ENCODE data around the gene GPC5. TPM values are rescaled to one million over a fixed set of nuclear protein-coding genes. Genes with fewer than 3 reads are reported as not detected.

GPC5 gene
- total RNA-seq, 1 experiment from 2014 or later, result 0.26 TPM

GRCh38 chr13:91356919-91357612 lies 41.4 kb upstream of the GPC5 start:
- Histone ChIP-seq H3K9me3 (ENCODE audit: control insufficient read depth, insufficient read depth, low read depth, low read length) (no peaks in the 10 kb centered on the region), H3K27me3 (ENCODE audit: control insufficient read depth, insufficient read depth, low read length) (no peaks in the 10 kb centered on the region), H3K27ac (ENCODE audit: low read length) (no peak overlapping the region), H3K36me3 (ENCODE audit: control insufficient read depth, insufficient read depth, low read length) (peaks cover 34% of the 10 kb centered on the region), H3K4me3 (ENCODE audit: low read depth in 2 of 2, low read length in 2 of 2) (no peak overlapping the region), H3K4me1 (ENCODE audit: control insufficient read depth, insufficient read depth, low read length) (no peaks in the 10 kb centered on the region)
- intact Hi-C loops (cut with micrococcal nuclease; ENCODE audit: unreplicated experiment) (no loop called here), in situ Hi-C loops (cut with HindIII; ENCODE audit: low pct_unique_long_range_greater_than_20kb, low sequenced_read_pairs) (no loop called here)
- DNase-seq (ENCODE audit: low read depth, low spot score) (no peak), ATAC-seq (no peak)
- BruUV-seq (replicated peaks), result no TSS peak
- POLR2A ChIA-PET, result no interaction called here
- CTCF ChIA-PET, result no interaction called here
- no peak for TF ChIP-seq TCF7L2 (IDR thresholded peaks at IDR 0.05; ENCODE audit: low read depth, low read length)
- TF ChIP-seq POLR2AphosphoS5 (IDR thresholded peaks at IDR 0.05; ENCODE audit: low read depth, low read length), result no peak
- no peak for TF ChIP-seq SIN3A (IDR thresholded peaks at IDR 0.05; ENCODE audit: borderline replicate concordance, insufficient read depth, low read depth, low read length)
- no peak for TF ChIP-seq CTCF (IDR thresholded peaks at IDR 0.05)
- no peak for TF ChIP-seq REST (IDR thresholded peaks at IDR 0.05; ENCODE audit: insufficient read depth in 1 of 2, low read depth in 2 of 2, low read length in 1 of 2)

GRCh38 chr13:91357613-91358386 lies 40.6 kb upstream of the GPC5 start:
- DNase-seq (ENCODE audit: low read depth, low spot score) (no peak), ATAC-seq (no peak)
- H3K27me3 ChIP-seq (ENCODE audit: control insufficient read depth, insufficient read depth, low read length), result no peaks in the 10 kb centered on the region
- H3K27ac ChIP-seq (ENCODE audit: low read length), result no peak overlapping the region
- no peak overlapping the region for H3K4me3 ChIP-seq (ENCODE audit: low read depth in 2 of 2, low read length in 2 of 2)
- no peak for TF ChIP-seq REST (IDR thresholded peaks at IDR 0.05; ENCODE audit: insufficient read depth in 1 of 2, low read depth in 2 of 2, low read length in 1 of 2)
- no peak for TF ChIP-seq SIN3A (IDR thresholded peaks at IDR 0.05; ENCODE audit: borderline replicate concordance, insufficient read depth, low read depth, low read length)
- TF ChIP-seq CTCF (IDR thresholded peaks at IDR 0.05), result no peak
- no peak for TF ChIP-seq POLR2AphosphoS5 (IDR thresholded peaks at IDR 0.05; ENCODE audit: low read depth, low read length)
- TF ChIP-seq TCF7L2 (IDR thresholded peaks at IDR 0.05; ENCODE audit: low read depth, low read length), result no peak
- intact Hi-C loops (cut with micrococcal nuclease; ENCODE audit: unreplicated experiment) (no loop called here), in situ Hi-C loops (cut with HindIII; ENCODE audit: low pct_unique_long_range_greater_than_20kb, low sequenced_read_pairs) (no loop called here)
- ChIA-PET CTCF (no interaction called here), POLR2A (no interaction called here)
- peaks cover 29% of the 10 kb centered on the region for H3K36me3 ChIP-seq (ENCODE audit: control insufficient read depth, insufficient read depth, low read length)
- BruUV-seq (replicated peaks), result no TSS peak
- H3K9me3 ChIP-seq (ENCODE audit: control insufficient read depth, insufficient read depth, low read depth, low read length), result no peaks in the 10 kb centered on the region
- H3K4me1 ChIP-seq (ENCODE audit: control insufficient read depth, insufficient read depth, low read length), result no peaks in the 10 kb centered on the region
